HG02798 (cell line): ENCODE measurements around the gene LMNA.
A peak's percentile ranks its signal among the peaks of the same experiment; 100 is the strongest.
"Not testable (repeated sequence)": the region's sequence is repeated elsewhere in the genome, so short reads cannot be mapped to it uniquely, and the experiment has no call there.

Experiments
- ATAC-seq: cut with Tn5 transposase; IDR thresholded peaks from one replicate; pipeline ENCODE4 v1.9.1; 2021; ENCODE audit warnings: mild to moderate bottlenecking; ENCODE audit not compliant: unreplicated experiment, poor library complexity

Gene LMNA

DNA sequence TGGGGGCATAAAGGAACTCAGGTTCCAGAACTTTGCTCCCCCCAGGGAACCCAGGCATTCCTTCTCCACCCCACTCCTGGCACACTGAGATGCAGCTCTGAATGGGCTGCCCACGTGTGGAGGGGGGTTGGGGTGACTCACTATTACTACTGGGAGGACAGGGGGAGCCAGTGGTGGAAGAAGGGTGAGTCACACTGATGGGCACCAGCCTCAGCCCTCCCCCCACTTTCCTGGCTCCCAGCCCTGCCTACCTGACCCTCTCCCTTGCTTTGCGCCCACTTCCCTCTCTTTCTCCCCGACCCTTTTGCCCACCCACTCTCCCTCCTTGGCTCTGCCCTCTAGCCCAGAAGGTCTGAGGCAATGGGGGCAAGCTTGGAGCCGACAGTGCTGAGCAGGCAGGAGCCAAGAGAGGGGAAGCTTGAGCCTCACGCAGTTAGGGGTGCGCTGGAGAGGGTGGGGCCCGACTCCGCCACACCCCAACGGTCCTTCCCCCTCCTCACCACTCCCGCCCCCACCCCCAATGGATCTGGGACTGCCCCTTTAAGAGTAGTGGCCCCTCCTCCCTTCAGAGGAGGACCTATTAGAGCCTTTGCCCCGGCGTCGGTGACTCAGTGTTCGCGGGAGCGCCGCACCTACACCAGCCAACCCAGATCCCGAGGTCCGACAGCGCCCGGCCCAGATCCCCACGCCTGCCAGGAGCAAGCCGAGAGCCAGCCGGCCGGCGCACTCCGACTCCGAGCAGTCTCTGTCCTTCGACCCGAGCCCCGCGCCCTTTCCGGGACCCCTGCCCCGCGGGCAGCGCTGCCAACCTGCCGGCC is at the start of gene LMNA:
LMNA (plus strand) TSS at position 611 of the 818 bp plus-strand sequence. CDS start 208 bp downstream, outside the sequence.
- ATAC-seq: peak; percentile 78

DNA sequence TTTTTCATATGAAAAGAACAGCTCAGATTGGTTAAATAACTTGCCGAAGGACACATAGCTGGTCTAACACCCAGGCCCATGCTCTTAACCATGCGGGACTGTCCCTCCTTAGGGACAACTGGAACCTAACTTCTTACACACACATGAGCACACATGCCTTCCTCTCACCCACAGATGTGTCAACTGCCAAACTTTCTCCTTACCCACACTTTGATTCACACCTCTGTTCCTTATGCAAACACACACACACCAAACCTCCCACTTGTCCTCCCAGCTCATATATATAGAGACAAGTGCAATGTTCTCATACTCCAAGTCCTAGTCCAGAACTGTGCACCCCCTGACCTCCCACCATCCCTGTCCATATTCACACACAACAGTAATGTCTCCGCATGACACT is 49.3 kb upstream of the LMNA start:
- ATAC-seq: peak; percentile 53

DNA sequence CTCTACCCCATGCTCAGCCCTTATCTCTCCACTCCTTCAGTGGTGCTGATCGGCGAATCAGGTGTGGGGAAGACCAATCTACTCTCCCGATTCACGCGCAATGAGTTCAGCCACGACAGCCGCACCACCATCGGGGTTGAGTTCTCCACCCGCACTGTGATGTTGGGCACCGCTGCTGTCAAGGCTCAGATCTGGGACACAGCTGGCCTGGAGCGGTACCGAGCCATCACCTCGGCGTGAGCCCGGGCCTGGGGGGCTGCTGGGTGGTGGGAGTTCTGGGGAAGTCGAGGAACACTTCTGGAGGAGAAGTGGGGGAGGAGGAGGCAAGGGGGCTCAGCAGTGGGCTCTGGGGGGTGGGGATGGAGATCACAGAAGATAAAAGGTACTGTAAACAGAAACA is 48.6 kb upstream of the LMNA start:
- ATAC-seq: no peak

DNA sequence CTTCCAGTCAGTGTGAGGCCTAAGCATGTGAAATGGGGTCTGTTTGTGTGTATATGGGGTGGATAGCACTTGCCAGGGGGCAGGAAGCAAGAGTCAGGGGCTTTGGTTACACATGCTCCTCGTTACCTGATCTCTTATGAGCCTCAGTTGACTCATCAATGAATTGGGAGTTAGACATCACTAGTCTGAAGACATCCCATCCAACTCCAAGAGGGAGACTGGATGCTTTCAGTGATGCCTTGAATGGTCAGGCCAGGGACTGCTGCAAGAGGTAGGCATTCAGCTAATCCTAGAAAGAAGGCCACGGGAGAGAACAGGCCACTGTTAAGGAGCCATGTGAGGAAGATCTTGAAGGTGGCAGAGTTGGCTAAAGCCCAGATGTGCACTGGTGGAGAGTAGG is 47.2 kb upstream of the LMNA start:
- ATAC-seq: no peak

DNA sequence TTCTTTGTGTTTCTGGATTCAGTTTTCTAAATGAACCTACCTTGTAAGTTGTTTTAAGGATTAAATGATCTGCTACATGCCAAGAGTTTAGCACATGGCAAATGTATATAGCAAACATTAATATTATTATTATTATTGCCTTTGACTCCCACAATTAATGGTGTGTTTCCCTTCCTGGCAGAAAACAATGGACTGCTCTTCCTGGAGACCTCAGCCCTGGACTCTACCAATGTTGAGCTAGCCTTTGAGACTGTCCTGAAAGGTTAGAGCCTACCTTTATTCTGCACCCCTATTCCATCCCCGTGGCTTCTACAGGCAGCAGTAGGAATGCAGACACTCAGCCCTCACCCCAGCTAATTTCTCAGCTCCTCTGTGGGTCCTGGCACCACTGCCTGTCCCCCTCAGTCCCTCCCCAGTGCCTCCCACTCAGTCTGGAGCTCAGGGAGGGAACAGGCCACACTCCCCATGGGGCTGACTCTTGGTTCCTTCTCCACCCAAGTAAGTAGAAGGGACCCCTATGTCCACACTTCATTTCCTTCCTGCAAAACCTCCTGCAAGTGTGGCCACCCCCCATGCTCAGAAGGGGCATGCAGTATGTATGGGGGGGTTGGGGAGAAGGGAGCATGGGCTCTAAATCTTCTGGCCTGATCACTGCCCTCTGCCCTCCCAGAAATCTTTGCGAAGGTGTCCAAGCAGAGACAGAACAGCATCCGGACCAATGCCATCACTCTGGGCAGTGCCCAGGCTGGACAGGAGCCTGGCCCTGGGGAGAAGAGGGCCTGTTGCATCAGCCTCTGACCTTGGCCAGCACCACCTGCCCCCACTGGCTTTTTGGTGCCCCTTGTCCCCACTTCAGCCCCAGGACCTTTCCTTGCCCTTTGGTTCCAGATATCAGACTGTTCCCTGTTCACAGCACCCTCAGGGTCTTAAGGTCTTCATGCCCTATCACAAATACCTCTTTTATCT is 44.7 kb upstream of the LMNA start:
- ATAC-seq: no peak

DNA sequence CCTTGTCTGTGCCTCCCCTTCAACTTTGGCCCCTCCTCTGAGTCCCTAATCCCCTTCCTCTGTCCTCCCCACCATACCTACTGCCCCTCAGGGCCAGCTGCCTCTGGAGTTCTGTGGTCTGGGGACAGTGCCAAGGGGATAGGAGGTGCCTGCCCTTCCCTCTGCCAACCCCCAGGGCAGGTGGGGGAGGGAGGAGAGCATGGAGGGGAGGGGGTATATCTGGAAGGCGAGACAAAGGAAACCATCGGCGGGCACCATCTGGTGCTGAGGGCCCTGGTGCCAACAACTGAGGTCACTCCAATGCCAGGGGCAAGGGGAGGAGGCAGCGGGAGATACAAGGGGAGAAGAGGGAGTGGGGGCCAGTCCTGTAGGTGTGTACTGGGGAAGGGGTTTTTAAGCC is 44.0 kb upstream of the LMNA start:
- ATAC-seq: no peak

DNA sequence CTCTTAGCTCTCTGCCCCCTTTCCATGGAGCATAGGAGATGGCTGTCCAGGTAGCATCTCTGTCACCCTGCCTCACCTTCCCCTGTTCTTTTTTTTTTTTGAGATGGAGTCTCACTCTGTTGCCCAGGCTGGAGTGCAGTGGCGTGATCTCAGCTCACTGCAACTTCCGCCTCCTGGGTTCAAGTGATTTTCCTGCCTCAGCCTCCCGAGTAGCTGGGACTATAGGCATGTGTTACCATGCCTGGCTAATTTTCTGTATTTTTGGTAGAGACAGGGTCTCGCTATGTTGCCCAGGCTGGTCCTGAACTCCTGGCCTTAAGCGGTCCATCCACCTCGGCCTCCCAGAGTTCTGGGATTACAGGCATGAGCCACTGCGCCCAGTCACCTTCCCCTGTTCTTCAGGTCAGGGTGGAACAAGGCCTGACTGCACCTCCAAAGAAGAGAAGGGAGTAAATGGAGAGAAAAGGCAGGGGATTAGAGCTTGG is 43.1 kb upstream of the LMNA start:
- not testable (repeated sequence) for ATAC-seq

DNA sequence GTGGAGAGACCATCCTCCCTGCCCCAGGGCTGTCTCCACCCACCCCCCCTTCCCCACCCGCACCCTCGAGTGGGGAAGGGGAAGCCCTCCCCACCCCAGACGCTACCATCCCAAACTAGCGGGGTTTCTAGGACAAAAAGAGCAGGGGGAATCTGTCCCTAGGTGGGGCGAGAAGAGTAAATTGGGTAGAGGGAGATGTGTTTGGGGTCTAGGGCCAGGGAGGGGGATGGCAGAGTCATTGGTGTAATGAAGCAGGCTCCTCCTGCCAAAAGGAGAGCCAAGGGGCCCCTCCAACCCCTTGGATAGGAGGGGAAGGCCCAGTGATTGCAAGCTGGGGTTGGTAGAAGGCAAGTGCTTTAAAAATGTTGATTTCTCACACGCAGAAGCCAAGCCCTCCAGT is 42.3 kb upstream of the LMNA start:
- ATAC-seq: no peak

DNA sequence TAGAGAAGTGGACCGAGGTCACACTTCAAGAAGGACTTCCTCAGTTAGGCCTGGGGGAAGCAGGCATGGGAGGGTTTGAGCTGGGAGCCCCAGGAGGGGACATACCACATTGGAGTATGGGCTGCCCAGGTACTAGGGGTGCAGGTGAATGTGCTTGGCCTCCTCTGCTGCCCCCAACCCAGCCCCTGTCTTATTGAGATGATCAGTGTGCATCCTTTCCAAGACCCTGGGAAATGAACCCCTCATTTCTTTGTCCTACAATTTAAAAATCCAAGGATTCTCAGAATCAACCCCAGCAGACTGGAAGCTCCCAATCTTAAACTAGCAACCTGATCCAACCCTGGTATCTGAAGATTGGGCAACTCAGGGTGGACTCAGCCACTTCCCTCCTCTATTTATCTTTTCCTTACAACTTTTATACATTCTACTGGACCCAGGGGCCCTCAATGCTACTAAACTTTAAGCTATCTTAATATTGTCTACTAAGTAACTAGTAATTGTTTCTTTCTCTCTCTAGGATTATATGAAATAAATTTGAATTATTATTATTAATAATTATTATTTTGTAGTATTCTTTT is 41.3 kb upstream of the LMNA start:
- no peak for ATAC-seq

DNA sequence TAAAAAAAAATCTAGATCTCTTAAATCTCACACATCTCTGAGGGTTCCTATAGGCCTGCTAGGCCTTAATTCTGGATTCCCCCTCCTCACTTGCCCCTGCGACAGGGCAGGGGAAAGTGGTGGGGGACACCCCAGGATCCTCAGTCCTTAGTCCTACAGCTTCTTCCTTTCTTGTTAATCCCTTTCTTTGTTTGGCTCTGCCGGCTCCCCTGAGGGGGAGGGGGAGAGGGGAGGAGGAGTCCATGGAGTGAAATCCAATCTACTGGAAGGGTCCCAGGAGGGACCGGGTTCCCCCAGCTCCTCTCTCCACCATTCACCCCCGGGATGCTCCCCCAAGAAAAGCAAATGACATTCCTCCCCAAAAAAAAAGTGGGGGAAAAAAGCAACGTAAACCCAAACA is 40.8 kb upstream of the LMNA start:
- no peak for ATAC-seq

DNA sequence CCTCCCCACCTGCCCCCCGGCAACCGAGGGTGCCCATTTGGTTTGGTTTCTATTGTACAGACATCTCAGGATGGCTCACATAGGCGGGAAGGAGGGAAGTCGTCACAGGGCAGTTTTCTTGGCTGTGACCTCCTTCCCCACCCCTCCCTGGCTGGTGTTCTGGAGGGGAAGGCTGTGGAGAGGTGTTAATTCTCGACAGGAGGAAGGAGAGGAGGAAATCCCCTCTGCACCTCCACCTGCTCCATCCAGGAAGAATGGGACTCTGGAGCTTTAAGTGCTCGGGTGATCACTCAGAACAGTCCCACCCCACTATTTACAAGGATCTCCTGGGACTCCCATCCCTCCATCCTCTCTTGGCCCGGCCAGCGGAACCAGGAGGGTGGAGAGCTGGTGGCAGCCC is 39.9 kb upstream of the LMNA start:
- no peak for ATAC-seq

DNA sequence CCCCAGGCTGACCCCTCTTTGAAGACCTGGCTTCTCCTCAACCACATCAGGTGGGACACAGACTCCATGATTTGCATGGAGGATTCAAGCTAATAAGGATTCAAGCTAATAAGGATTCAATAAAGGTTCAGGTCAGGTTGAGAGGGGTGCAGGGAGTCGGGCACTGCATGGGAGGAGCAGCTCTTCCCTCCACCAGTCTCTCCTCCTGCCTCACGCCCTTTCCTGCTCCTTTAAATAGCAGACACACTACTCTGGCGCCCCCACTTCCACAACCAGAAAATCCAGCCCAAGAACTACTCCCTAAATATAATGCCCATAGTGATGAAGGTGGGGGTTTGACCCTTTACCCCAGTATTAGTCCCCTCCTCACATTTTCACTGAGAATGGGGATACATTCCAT is 39.3 kb upstream of the LMNA start:
- ATAC-seq: no peak

DNA sequence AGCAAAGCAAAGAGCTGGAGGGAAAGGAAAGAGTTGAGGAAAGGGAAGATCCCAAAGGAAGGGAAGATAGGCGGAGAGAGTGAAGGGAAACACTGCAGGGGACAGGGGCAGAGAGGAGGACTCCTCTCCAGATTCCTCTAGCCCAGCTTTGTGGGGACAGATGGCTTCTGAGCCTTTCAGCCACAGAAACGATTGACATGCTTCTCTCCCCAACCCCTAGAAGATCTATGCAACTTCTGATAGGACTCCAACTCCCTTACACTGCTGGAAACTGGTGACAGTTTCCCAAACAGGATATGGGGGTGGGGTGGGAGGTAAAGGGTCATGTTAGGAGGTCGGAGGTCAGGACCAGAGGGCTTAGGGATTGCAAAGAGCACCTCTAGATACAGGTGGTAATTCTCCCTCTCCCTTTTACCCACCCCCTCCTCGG is 38.7 kb upstream of the LMNA start:
- no peak for ATAC-seq

DNA sequence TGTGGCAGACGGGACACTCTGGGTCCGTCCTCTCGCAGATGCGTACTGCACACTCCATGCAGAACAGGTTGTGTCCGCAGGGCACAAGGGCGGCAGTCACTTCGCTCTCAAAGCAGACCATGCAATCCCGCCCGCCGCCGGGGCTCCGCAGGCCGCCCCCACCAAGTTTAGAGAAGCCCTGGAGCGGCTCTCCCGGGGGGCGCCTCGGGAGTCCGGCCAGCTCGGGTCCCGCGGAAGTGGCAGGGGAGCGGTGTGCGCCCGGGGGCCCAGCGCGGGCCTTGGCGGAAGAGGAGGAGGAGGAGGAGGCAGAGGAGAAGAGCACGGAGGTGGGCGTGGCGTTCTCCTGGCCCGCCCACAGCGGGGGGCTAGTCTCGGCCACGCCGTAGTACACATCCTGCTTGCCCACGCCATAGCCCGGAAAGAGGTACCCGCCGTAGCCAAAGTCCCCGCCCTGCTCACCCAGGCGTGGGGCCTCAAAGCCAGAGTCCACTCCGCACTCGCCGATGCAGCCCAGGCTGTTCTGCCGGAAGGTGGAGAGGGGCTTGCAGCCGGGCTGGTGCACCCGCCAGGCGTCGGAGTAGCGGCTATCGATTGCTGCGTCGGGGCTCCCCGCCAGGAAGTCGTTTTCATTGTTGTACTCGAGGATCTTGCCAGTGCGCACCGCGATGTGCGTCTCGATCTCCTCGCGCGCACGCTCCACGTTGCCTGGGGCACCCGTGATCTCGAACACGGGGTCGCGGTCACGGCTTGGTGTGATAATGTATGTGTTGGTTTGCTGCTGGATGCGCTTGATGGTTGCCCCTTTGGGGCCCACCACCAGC is 37.7 kb upstream of the LMNA start:
- ATAC-seq: peak; percentile 62

DNA sequence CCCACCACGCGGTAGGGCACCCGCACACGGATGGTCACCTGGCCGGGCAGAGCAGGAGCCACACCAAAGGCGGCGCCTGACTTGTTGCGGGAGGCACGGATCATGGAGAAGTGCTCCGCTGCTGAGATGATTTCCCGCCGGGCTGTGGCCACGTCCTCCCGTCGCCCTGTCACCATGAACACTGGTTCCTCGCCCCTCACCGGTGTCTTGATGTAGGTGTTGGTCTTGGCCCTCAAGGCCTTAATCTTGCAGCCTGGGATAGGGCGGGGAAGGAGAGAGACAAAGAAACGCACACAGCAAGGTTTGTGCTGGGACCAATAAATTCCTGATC is 37.1 kb upstream of the LMNA start:
- no peak for ATAC-seq

DNA sequence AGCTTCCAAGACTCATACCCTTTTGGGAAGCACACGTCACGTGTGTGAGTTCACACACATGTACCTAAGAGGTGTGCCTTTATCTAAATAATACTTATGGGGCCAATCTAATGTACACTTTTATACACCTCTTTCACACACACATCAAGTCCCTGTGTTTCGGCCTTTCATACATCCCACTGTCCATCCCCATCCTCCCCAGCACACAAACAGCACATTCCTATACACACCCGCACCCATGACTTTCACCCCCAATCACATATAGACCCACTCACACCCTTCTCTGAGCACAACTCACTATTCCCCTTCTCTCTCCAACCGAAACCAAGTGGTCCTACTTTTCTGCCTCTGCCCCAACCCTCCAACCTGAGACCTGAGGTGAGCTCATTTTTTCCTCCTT is 35.8 kb upstream of the LMNA start:
- no peak for ATAC-seq

DNA sequence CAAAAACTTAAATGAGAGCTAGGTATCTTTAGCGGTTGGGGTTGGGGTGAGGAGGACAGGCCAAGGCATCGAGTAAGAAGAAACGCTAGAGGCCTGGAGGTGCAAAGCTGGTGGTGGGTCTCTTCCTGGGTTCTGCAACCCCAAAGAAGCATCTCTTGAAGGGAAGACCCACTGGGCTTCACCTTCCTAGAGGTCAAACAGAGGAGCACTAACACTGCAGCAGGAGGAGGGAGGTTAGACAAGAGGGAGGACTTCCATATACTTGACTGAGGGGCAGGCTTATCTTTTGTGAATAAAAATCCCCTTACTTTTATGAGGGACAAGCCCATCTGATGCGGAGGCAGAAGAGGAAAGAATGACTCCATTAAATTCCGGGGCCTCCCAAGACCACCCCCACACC is 34.7 kb upstream of the LMNA start:
- ATAC-seq: no peak

DNA sequence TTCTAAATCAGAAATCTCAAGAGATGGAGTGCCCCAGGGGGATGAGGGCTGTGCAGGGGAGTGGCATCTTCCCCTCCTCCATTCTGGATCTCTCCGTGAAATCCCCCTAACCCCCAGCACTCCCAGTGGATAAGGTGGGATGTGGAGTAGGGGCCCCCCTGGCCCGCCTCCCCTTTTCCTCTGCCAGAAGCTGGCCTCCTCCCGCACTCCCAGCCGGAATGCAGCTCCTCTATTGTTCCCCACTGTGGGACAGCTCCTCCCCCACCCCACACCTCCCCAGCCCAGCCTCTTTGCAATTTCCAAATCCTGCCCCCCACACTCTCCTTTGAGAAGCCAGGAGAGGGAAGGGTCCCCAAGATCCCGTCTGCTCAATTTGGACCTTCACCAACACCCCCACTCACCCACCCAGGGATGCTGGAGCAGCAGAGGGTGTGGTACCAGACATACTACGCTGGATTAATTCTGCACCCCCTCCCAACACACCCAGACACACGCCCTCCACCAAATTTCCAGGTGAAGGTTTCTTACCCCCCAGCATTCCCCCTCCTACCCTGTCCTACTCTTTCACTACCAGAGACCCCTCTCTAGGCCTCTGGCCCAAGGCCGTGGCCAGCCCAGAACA is 34.2 kb upstream of the LMNA start:
- ATAC-seq: no peak

DNA sequence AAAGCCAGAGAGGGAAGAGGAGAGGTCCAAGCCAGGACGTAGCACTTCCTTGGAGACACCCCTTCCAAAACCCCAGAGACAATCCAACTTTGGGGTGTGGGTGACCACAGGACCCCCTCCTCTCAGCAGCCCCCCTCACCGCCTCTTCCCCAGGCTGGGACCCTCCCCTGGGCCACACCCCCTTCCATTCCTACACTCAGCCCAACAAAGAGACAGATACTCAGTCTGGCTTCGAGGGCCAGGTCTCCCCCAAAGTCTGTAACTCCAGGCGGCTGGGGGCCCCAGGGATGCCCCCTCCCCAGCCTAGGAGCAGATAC is 33.7 kb upstream of the LMNA start:
- ATAC-seq: no peak
